SK-N-SH treated with all-trans-retinoic acid at 6 μM for 48 hours (cell line): ENCODE measurements around the gene LRRC26.

Experiments
- ARNTL ChIP-seq: fragments of 450-650 bp; formaldehyde crosslinking; IDR thresholded peaks from 2 replicates; pipeline ENCODE4 v1.5.0; 2020; ENCODE audit warnings: low read depth, mild to moderate bottlenecking, moderate library complexity, borderline replicate concordance
- ISL1 ChIP-seq: fragments of 250-450 bp; sonication (Bioruptor Pico); IDR thresholded peaks from 2 replicates; pipeline ENCODE4 v2.1.2; 2022; ENCODE audit warnings: mild to moderate bottlenecking, moderate library complexity
- OSR1 ChIP-seq: fragments of 250-450 bp; sonication (Bioruptor Pico); IDR thresholded peaks from 2 replicates; pipeline ENCODE4 v1.8.0; 2022; ENCODE audit warnings: moderate library complexity, mild to moderate bottlenecking, inconsistent platforms
- PATZ1 ChIP-seq: fragments of 250-450 bp; sonication (Bioruptor Pico); IDR thresholded peaks from 2 replicates; pipeline ENCODE4 v1.8.0; 2020; ENCODE audit warnings: mild to moderate bottlenecking, moderate library complexity, borderline replicate concordance
- SNAI2 ChIP-seq: fragments of 250-450 bp; sonication (Bioruptor Pico); IDR thresholded peaks from 2 replicates; pipeline ENCODE4 v1.5.0; 2020; ENCODE audit warnings: mild to moderate bottlenecking, moderate library complexity
- TSHZ2 ChIP-seq: fragments of 250-450 bp; sonication (Bioruptor Pico); IDR thresholded peaks from 2 replicates; pipeline ENCODE4 v1.5.0; 2020; ENCODE audit warnings: mild to moderate bottlenecking, moderate library complexity
- ZC3H10 ChIP-seq: fragments of 250-450 bp; sonication (Bioruptor Pico); IDR thresholded peaks from 2 replicates; pipeline ENCODE4 v1.5.1; 2021; ENCODE audit warnings: mild to moderate bottlenecking, moderate library complexity
- ZFP3 ChIP-seq: fragments of 250-450 bp; sonication (Bioruptor Pico); IDR thresholded peaks from 2 replicates; pipeline ENCODE4 v1.5.0; 2020; ENCODE audit warnings: mild to moderate bottlenecking, moderate library complexity
- ZFP30 ChIP-seq: fragments of 450-650 bp; formaldehyde crosslinking; IDR thresholded peaks from 2 replicates; pipeline ENCODE4 v1.5.0; 2022; ENCODE audit warnings: mild to moderate bottlenecking, moderate library complexity
- ZNF8 ChIP-seq: fragments of 450-650 bp; formaldehyde crosslinking; IDR thresholded peaks from 2 replicates; pipeline ENCODE4 v1.5.0; 2020; ENCODE audit warnings: mild to moderate bottlenecking, moderate library complexity
- TF ChIP-seq, protein P1 (sequence below): fragments of 250-450 bp; sonication (Bioruptor Pico); IDR thresholded peaks from 2 replicates; pipeline ENCODE4 v1.8.0; 2021; ENCODE audit warnings: low read depth, mild to moderate bottlenecking, moderate library complexity, borderline replicate concordance
- TF ChIP-seq, protein P2 (sequence below): fragments of 250-450 bp; sonication (Bioruptor Pico); IDR thresholded peaks from 2 replicates; pipeline ENCODE4 v1.5.1; 2020; ENCODE audit warnings: low read depth, mild to moderate bottlenecking, moderate library complexity

GRCh38 chr9:137200311-137201204 lies 30.7 kb upstream of the LRRC26 start, which contains the start of gene TPRN:
- no peak for TF ChIP-seq TSHZ2 (CRISPR knock-in tag)
- TF ChIP-seq, protein P1, sequence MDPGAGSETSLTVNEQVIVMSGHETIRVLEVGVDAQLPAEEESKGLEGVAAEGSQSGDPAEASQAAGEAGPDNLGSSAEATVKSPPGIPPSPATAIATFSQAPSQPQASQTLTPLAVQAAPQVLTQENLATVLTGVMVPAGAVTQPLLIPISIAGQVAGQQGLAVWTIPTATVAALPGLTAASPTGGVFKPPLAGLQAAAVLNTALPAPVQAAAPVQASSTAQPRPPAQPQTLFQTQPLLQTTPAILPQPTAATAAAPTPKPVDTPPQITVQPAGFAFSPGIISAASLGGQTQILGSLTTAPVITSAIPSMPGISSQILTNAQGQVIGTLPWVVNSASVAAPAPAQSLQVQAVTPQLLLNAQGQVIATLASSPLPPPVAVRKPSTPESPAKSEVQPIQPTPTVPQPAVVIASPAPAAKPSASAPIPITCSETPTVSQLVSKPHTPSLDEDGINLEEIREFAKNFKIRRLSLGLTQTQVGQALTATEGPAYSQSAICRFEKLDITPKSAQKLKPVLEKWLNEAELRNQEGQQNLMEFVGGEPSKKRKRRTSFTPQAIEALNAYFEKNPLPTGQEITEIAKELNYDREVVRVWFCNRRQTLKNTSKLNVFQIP (CRISPR knock-in tag) = no peak
- no peak for TF ChIP-seq ZNF8 (CRISPR knock-in tag)
- no peak for TF ChIP-seq ZFP30 (CRISPR knock-in tag)
- TF ChIP-seq ZFP3 (CRISPR knock-in tag) = no peak
- TF ChIP-seq PATZ1 = no peak
- no peak for TF ChIP-seq ARNTL (CRISPR knock-in tag)
- TF ChIP-seq OSR1 (CRISPR knock-in tag) = no peak
- no peak for TF ChIP-seq ISL1 (CRISPR knock-in tag)
- TF ChIP-seq ZC3H10 (CRISPR knock-in tag) = no peak
- TF ChIP-seq SNAI2 = no peak
- TF ChIP-seq, protein P2, sequence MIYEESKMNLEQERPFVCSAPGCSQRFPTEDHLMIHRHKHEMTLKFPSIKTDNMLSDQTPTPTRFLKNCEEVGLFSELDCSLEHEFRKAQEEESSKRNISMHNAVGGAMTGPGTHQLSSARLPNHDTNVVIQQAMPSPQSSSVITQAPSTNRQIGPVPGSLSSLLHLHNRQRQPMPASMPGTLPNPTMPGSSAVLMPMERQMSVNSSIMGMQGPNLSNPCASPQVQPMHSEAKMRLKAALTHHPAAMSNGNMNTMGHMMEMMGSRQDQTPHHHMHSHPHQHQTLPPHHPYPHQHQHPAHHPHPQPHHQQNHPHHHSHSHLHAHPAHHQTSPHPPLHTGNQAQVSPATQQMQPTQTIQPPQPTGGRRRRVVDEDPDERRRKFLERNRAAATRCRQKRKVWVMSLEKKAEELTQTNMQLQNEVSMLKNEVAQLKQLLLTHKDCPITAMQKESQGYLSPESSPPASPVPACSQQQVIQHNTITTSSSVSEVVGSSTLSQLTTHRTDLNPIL = no peak
